Renal cortex interstitium (tissue), 11 donors: ENCODE results near the gene FOXO3. TPM values are rescaled to one million over a fixed set of nuclear protein-coding genes. Genes with fewer than 3 reads are reported as not detected.

Experiments used
- DNase-seq, 11 donors: peaks; one replicate each; pipeline ENCODE4 v3.0.0-alpha.2; 2013; ENCODE audit warnings: low read depth in 9 of 11, low spot score in 4 of 11; ENCODE audit errors: extremely low read depth in 1 of 11
- polyA plus RNA-seq, 3 donors: library from polyadenylated mRNA; unstranded; fragments of 120-200 nt; gene quantifications; one replicate each; pipeline ENCODE4 v1.2.1, GENCODE V29; 2013; ENCODE audit not compliant: insufficient read length in 3 of 3

Gene FOXO3
- polyA plus RNA-seq, 3 donors = 50.4 to 54.4 (median 50.6) TPM

- no peak for DNase-seq
These were observed 50.4 kb downstream of the FOXO3 start for GRCh38 chr6:108610957-108611586.

GRCh38 chr6:108612852-108613251 lies 52.1 kb downstream of the FOXO3 start:
- no peak for DNase-seq

DNA sequence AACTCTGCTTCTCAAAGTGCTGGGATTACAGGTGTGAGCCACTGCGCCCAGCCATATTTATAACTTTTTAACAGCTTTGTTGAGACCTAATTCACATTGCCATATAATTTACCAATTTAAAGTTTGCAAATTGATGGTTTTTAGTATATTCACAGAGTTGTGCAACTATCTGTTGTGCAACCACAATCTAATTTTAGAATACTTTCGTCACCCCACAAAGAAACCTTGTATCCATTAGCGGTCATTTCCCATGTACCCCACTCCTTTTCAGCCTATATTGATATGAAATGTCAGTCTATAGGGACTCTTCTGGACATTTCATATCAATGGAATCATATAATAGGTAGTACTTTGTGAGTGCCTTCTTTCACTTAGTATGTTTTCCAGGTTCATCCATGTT lies 55.8 kb downstream of the FOXO3 start:
- no peak for DNase-seq

DNA sequence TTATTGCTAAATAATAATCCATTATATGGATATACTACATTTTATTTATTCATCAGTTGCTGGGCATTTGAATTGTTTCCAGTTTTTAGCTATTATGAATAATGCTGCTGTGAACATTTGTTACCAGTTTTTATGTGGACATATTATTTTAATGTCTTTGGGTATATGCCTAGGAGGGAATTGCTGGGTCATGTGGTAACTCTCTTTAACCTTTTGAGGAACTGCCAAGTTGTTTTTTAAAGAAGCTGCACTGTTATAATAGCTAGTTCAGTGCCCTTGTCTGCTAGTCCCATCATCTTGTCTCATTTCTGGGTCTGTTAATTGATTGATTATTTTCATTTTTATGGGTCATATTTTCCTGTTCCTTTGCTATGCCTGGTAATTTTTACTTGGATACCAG lies 56.3 kb downstream of the FOXO3 start:
- no peak for DNase-seq

GRCh38 chr6:108618623-108619152 lies 58.0 kb downstream of the FOXO3 start:
- DNase-seq = no peak

DNA sequence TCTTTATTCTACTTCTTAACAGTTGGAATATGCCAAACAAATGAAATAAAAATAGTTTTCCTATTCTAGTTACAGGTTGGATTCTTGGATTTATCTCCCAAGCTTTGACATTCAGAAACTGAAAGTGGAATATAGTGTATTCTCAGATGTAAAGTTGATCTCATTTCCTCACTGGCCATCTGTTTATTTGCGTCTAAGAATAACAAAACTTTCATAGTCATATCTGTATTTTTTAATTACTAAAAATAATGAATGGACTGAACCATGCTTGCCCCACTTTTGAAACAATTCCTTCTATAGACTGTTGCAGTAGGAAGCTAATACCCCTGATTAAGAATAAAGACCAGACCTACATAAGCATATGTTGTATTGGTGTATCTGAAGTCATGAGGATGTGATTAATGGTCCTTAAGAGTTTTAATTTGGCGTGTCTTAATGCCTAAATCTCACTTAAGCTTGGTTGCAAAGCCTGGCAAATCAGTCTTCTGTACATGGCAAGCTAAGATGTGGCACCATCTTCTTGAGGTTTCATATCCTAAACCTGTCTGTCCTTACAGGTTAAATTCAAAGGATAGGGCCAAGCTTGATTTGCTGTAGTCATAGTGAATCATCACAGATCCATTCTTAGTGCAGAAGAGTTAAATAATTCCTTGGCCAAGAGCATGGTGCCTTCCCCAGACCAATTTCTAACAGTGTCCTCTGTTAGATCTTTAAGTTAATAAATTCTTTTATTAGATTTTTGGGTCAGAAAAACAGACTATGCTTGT lies 58.9 kb downstream of the FOXO3 start:
- no peak for DNase-seq

DNA sequence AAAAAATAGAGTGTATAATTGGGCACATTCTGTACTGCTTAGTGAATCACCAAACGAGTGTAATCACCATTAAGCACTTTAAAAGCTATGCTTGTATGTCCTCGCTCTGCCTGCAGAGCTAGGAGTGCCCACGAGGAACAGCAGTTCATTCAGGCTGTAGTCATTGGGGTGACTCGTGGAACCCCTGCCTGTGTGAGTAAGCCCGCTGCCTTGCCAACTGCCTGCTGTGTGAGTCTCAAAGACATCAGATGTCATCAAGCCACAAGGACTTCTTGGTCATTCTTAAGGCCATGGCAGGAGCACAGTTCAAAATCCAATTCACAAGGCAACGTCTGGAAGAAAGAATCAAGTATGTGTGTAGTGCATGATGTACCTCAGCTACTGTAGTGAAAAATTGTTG lies 60.4 kb downstream of the FOXO3 start:
- DNase-seq = no peak

GRCh38 chr6:108622641-108623298 lies 62.1 kb downstream of the FOXO3 start:
- no peak for DNase-seq

DNA sequence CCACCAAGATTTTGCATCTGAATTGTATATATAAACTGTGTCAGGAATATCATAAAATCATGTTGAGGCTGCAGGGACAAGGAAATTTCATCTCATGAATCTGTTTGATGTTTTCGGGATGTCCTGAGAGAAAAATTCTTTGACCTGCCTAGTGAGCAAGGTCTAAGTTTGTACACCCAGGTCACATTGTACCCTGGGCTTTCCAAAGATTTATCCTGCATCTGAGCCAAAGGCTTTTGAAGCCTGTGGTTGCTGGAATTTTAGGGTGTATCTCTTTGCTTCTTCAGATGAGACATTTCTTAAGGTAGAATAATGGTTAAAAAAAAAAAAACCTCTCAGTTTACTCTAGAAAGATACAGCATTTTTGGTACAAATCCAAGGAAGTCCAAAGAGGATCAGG lies 63.3 kb downstream of the FOXO3 start:
- no peak for DNase-seq

- DNase-seq = no peak
These were observed 64.9 kb downstream of the FOXO3 start for GRCh38 chr6:108625581-108625980.

DNA sequence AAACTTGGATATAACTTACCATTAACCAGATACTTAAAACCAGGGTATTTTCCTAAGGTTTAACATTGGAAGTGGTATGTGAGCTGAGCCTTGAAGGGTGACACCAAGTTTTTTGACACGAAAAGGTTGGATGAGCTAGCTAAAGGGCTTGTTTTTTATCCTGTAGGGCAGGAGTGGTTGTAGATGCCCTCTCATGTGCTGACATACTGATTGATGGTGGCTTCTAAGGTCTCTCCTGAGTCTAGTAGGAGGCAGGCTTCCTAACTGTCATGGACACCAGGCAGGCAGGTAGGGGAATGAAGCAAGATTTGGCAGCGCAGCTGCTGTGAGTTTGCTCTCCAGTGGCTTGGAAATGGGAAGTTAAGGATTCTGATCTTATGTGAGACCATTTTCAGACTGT lies 66.1 kb downstream of the FOXO3 start:
- DNase-seq = no peak

GRCh38 chr6:108627692-108628550 lies 67.2 kb downstream of the FOXO3 start:
- no peak for DNase-seq

- no peak for DNase-seq
These were observed 69.5 kb downstream of the FOXO3 start for GRCh38 chr6:108630050-108630714.

DNA sequence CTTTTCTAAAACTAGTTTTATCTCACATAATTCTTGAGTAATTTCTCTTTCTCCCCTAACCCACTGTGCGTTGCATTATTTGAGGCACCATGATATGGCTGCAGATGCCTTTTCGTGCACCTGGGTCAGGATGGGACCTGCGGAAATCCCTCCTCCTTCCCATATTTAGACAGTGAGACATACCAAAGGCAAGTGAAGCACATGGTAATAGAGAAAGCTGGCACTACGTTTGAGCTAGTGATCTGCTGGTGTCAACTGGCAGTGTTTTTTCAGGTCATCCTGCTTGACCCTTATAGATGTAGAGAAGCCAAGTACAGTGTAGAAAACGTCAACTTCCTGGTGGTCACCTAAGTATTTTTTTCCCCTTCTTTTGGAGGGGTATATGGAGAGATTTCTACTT lies 71.7 kb downstream of the FOXO3 start:
- no peak for DNase-seq

DNA sequence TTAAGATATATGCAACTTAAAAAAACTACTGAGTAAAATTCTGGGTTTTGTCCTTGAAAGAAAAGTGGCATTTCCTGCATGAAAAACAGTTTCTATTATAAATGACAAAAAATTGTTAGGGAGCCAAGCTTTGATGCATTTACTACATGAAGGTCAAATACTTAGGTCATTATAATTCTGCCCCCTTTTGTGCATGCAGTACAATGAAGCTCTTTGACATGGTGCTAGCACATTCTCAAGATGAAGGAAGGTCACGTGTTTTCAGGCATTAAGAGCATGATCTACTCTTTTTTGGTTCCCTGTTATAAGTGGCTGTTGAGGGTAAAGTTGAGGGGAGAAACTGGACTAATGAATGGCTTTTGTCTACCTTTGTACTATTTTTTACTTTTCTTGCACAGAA lies 72.7 kb downstream of the FOXO3 start:
- no peak for DNase-seq

DNA sequence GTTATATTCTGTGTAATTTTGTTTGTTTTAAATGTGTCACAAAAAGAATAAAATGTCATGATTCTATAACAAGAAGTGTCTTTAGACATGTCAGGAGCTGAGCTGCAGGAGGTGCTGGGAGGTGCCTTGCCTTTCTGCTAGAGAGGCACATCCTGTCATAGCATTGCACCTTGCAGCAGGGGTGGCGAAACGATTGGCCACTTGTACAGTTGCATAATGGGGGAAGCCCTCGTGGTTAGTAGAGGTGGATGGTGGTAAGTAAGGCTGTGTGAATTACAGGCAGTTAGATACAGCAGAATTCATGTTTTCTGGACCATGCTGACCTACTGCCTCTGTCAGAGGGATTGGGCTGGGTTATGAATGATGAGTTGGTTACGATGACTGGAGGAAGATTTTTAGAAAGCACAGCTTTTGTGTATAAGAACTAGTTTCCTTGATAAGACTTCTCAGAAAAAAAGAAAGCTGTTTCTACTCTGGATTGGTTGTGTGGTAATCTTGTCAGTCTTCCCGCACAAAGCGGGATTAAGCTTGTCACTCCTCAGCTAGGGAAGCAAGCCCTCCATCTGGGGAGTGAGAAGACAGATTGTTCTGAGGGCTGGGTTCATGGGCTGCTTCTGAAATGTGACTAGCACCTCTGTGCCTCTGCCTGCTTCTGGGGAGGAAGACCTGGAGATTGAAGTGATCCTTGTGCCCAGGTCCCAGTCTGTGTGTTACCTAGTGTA lies 74.9 kb downstream of the FOXO3 start:
- DNase-seq = no peak

DNA sequence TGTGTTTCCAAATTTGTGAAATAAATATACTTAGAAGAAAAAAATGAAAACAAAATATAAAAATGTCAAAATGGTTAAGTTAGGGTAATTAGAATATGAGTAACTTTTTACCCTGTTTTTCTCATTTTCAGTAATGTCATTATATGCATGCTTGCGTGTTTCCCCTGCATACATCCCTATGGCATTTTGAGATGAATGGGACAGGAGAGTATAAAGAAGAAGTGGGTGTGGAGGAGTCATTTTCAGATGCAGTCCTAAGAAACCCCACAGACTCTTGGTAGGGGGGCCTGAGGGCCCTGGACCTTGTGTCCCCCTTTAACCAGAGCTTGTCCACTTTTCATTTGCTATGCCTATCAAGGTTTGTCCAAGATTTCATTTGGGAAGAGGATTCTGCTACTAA lies 77.2 kb downstream of the FOXO3 start:
- DNase-seq = no peak

GRCh38 chr6:108638993-108639392 lies 78.3 kb downstream of the FOXO3 start:
- no peak for DNase-seq
